Liver (tissue), 9 donors: Measurements from ENCODE around the gene ZNRF3. TPM values are rescaled to one million over a fixed set of nuclear protein-coding genes. Genes with fewer than 3 reads are reported as not detected.
"Not testable (repeated sequence)": the region's sequence is repeated elsewhere in the genome, so short reads cannot be mapped to it uniquely, and the experiment has no call there.

Source experiments
- DNase-seq: peaks from one replicate; pipeline ENCODE4 v3.0.0-alpha.2; 2017; ENCODE audit warnings: low spot score
- H3K27ac ChIP-seq, 2 donors: one replicate each; pipeline ENCODE4 v1.7.0; 2013; ENCODE audit warnings: inconsistent platforms in 2 of 2, low read length in 2 of 2, control low read depth in 1 of 2, low read depth in 1 of 2, mild to moderate bottlenecking in 1 of 2
- H3K27me3 ChIP-seq, 4 donors: one replicate each; pipeline versions ENCODE4 v1.6.1 to v1.7.0; 2013; ENCODE audit warnings: low read length in 3 of 4, inconsistent platforms in 1 of 4, mild to moderate bottlenecking in 1 of 4, moderate library complexity in 1 of 4; ENCODE audit not compliant: control insufficient read depth in 4 of 4, insufficient read depth in 4 of 4
- H3K36me3 ChIP-seq, 4 donors: one replicate each; pipeline versions ENCODE4 v1.6.1 to v1.7.0; 2013; ENCODE audit warnings: low read length in 3 of 4, mild to moderate bottlenecking in 3 of 4, low read depth in 1 of 4, moderate library complexity in 1 of 4; ENCODE audit not compliant: control insufficient read depth in 4 of 4, insufficient read depth in 3 of 4
- H3K4me1 ChIP-seq, 4 donors: one replicate each; pipeline versions ENCODE4 v1.6.1 to v1.7.0; 2013; ENCODE audit warnings: low read length in 3 of 4, mild to moderate bottlenecking in 3 of 4, moderate library complexity in 1 of 4; ENCODE audit not compliant: control insufficient read depth in 4 of 4, insufficient read depth in 4 of 4
- H3K4me3 ChIP-seq, 3 donors: one replicate each; pipeline versions ENCODE4 v1.6.1 to v1.7.0; 2013; ENCODE audit warnings: low read length in 3 of 3, control low read depth in 1 of 3, low read depth in 1 of 3, mild to moderate bottlenecking in 1 of 3
- H3K9ac ChIP-seq, 2 donors: one replicate each; pipeline ENCODE4 v1.7.0; 2013; ENCODE audit warnings: low read length in 2 of 2, mild to moderate bottlenecking in 2 of 2, moderate library complexity in 2 of 2, control low read depth in 1 of 2, low read depth in 1 of 2
- H3K9me3 ChIP-seq, 4 donors: one replicate each; pipeline versions ENCODE4 v1.6.1 to v1.7.0; 2013; ENCODE audit warnings: low read length in 3 of 4; ENCODE audit not compliant: control insufficient read depth in 4 of 4
- EGR1 ChIP-seq, 2 donors: IDR thresholded peaks; 2 replicates each; pipeline ENCODE4 v1.6.1; 2016 to 2018; ENCODE audit warnings: antibody characterized with exemption in 2 of 2, low read depth in 2 of 2
- FOXA1 ChIP-seq: IDR thresholded peaks from 2 replicates; pipeline ENCODE4 v1.6.1; 2016; ENCODE audit warnings: antibody characterized with exemption
- FOXA2 ChIP-seq: IDR thresholded peaks from 2 replicates; pipeline ENCODE4 v1.6.1; 2016; ENCODE audit warnings: antibody characterized with exemption
- GABPA ChIP-seq, 2 donors: IDR thresholded peaks in 1 of 2; conservative IDR thresholded peaks in 1 of 2; 2 replicates each; pipeline ENCODE4 v1.6.1; 2016; ENCODE audit warnings: antibody characterized with exemption in 2 of 2, mild to moderate bottlenecking in 1 of 2, moderate library complexity in 1 of 2
- HNF4A ChIP-seq, 2 donors: conservative IDR thresholded peaks; 2 replicates each; pipeline ENCODE4 v1.6.1; 2016; ENCODE audit warnings: antibody characterized with exemption in 2 of 2, mild to moderate bottlenecking in 2 of 2
- HNF4G ChIP-seq: IDR thresholded peaks from 2 replicates; pipeline ENCODE4 v1.6.1; 2016; ENCODE audit warnings: antibody characterized with exemption
- JUND ChIP-seq, 2 donors: IDR thresholded peaks; 2 replicates each; pipeline ENCODE4 v1.6.1; 2016; ENCODE audit warnings: antibody characterized with exemption in 2 of 2
- NR2F2 ChIP-seq: IDR thresholded peaks from 2 replicates; pipeline ENCODE4 v1.6.1; 2016; ENCODE audit warnings: antibody characterized with exemption
- RAD21 ChIP-seq, 2 donors: IDR thresholded peaks; 2 replicates each; pipeline ENCODE4 v1.6.1; 2016; ENCODE audit warnings: antibody characterized with exemption in 2 of 2, mild to moderate bottlenecking in 2 of 2
- SP1 ChIP-seq: IDR thresholded peaks from 2 replicates; pipeline ENCODE4 v1.6.1; 2018; ENCODE audit warnings: antibody characterized with exemption, mild to moderate bottlenecking
- TAF1 ChIP-seq: conservative IDR thresholded peaks from 2 replicates; pipeline ENCODE4 v1.6.1; 2016; ENCODE audit warnings: antibody characterized with exemption, mild to moderate bottlenecking
- YY1 ChIP-seq: IDR thresholded peaks from 2 replicates; pipeline ENCODE4 v1.6.1; 2016; ENCODE audit warnings: antibody characterized with exemption, mild to moderate bottlenecking
- WGBS: extraction: QIAGEN DNeasy Blood & Tissue Kit; methylation state at CpG from one replicate; pipeline ENCODE4 v1.1.7; 2013; 5-methylcytosine and 5-hydroxymethylcytosine counted together
- polyA plus RNA-seq, 2 donors: library from polyadenylated mRNA; stranded (reverse) in 1 of 2; unstranded in 1 of 2; fragments of 200-250 nt in 1 of 2; fragments of >200 nt in 1 of 2; fragmentation: Nextera tagmentation in 1 of 2; extraction: Ambion mirVana in 1 of 2; gene quantifications; one replicate each; pipeline versions ENCODE4 v1.2.1 to v1.2.3, GENCODE V29; 2013 to 2015
- total RNA-seq, 2 donors: library from RNA; depleted of rRNA; stranded (reverse); fragments of >200 nt; gene quantifications; one replicate each; pipeline ENCODE4 v1.2.3, GENCODE V29; 2014
- TF ChIP-seq, protein P1 (sequence below): IDR thresholded peaks from 2 replicates; pipeline ENCODE4 v1.6.1; 2016; ENCODE audit warnings: antibody characterized with exemption, mild to moderate bottlenecking
- TF ChIP-seq, protein P2 (sequence below): fragments of 150-350 bp; IDR thresholded peaks from 2 replicates; pipeline ENCODE4 v1.5.1; 2017; ENCODE audit warnings: improper control_type of control experiment, low read depth, low read length; ENCODE audit not compliant: missing input control
- TF ChIP-seq, protein P3 (sequence below): IDR thresholded peaks from 2 replicates; pipeline ENCODE4 v1.6.1; 2016; ENCODE audit warnings: antibody characterized with exemption
- TF ChIP-seq, protein P4 (sequence below): IDR thresholded peaks from 2 replicates; pipeline ENCODE4 v1.6.1; 2016; ENCODE audit warnings: antibody characterized with exemption
- TF ChIP-seq, protein P5 (sequence below): IDR thresholded peaks from 2 replicates; pipeline ENCODE4 v1.6.1; 2016; ENCODE audit warnings: antibody characterized with exemption
- donor health status: healthy.
- donor health status: healthy.
- donor health status: healthy.
- donor health status: healthy.
- donor health status: healthy.

Gene ZNRF3
- total and polyA plus RNA-seq, 4 donors = 2.2 to 5.9 (median 4.7) TPM

DNA sequence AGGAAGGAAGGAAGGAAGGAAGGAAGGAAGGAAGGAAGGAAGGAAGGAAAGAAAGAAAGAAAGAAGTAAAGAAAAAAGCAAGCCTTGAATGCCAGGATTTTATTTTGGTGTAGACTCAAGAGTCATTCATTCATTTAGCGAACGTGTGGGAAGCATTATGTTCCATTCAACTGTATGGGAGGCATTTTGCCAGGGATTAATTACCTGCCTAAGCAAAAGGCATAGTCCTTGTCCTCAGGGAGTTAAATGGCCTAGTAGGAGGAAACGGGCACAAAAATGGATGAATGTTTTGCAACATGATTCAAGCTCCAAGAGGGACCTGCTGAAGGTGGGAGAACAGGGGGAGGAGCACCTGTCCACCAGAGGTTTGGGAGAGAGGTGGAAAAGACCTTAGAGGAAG, 16.2 kb upstream of the ZNRF3 start (continued):
- TF ChIP-seq, protein P1, sequence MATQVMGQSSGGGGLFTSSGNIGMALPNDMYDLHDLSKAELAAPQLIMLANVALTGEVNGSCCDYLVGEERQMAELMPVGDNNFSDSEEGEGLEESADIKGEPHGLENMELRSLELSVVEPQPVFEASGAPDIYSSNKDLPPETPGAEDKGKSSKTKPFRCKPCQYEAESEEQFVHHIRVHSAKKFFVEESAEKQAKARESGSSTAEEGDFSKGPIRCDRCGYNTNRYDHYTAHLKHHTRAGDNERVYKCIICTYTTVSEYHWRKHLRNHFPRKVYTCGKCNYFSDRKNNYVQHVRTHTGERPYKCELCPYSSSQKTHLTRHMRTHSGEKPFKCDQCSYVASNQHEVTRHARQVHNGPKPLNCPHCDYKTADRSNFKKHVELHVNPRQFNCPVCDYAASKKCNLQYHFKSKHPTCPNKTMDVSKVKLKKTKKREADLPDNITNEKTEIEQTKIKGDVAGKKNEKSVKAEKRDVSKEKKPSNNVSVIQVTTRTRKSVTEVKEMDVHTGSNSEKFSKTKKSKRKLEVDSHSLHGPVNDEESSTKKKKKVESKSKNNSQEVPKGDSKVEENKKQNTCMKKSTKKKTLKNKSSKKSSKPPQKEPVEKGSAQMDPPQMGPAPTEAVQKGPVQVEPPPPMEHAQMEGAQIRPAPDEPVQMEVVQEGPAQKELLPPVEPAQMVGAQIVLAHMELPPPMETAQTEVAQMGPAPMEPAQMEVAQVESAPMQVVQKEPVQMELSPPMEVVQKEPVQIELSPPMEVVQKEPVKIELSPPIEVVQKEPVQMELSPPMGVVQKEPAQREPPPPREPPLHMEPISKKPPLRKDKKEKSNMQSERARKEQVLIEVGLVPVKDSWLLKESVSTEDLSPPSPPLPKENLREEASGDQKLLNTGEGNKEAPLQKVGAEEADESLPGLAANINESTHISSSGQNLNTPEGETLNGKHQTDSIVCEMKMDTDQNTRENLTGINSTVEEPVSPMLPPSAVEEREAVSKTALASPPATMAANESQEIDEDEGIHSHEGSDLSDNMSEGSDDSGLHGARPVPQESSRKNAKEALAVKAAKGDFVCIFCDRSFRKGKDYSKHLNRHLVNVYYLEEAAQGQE = no peak

DNA sequence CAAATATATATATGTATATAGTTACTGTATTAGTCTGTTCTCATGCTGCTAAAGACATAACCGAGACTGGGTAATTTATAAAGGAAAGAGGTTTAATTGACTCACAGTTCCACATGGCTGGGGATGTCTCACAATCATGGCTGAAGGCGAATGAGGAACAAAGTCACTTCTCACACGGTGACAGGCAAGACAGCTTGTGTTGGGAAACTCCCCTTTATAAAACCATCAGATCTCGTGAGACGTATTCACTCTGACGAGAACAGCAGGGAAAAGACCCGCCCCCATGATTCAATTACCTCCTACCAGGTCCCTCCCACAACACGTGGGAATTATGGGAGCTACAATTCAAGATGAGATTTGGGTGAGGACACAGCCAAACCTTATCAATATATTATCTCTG, 15.0 kb upstream of the ZNRF3 start:
- not testable (repeated sequence) for H3K27me3 ChIP-seq, H3K4me3 ChIP-seq, H3K9ac ChIP-seq, H3K9me3 ChIP-seq, DNase-seq, H3K36me3 ChIP-seq, H3K27ac ChIP-seq
- peaks cover 7 to 25% (median 17%) of the 10 kb centered on the region in 4 donors for H3K4me1 ChIP-seq
- WGBS = 80% methylated on average over 8 of the region's 8 CpGs

DNA sequence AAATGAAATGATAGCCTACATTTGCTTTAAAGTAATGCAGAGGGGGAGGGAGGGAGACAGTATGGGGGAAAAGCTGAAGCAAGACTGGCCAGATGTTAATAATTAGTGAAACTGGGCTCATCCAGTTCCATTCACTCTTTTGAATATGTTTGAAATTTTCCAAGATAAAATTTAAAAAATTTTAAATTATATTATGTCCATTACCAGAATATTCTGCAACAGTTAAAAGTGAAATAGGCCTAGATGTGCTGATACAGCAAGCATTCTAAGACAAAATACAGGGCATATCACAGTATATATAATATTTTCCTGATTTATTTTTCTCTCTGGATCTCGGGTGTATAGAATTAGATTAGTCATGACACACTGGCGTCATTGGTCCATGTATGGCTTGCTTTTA, 13.6 kb upstream of the ZNRF3 start:
- Histone ChIP-seq H3K36me3 (no peaks in the 10 kb centered on the region), H3K9ac (no peak overlapping the region), H3K27me3 (no peaks in the 10 kb centered on the region), H3K27ac (no peak overlapping the region), H3K4me3 (no peak overlapping the region), H3K4me1 (peaks cover 4 to 19% (median 12%) of the 10 kb centered on the region in 4 donors), H3K9me3 (no peaks in the 10 kb centered on the region)
- no peak for DNase-seq
- TF ChIP-seq YY1 (no peak), HNF4A (conservative IDR thresholded peaks at IDR 0.05) (no peak), JUND (IDR thresholded peaks at IDR 0.05) (no peak), EGR1 (IDR thresholded peaks at IDR 0.05; ENCODE audit: low read depth in 2 of 2) (no peak), SP1 (no peak), RAD21 (IDR thresholded peaks at IDR 0.05) (no peak), TAF1 (no peak), GABPA (IDR thresholded peaks at IDR 0.05 in 1 of 2, conservative IDR thresholded peaks at IDR 0.05 in 1 of 2) (no peak), FOXA1 (no peak), FOXA2 (no peak), HNF4G (no peak), NR2F2 (no peak)
- TF ChIP-seq, protein P2, sequence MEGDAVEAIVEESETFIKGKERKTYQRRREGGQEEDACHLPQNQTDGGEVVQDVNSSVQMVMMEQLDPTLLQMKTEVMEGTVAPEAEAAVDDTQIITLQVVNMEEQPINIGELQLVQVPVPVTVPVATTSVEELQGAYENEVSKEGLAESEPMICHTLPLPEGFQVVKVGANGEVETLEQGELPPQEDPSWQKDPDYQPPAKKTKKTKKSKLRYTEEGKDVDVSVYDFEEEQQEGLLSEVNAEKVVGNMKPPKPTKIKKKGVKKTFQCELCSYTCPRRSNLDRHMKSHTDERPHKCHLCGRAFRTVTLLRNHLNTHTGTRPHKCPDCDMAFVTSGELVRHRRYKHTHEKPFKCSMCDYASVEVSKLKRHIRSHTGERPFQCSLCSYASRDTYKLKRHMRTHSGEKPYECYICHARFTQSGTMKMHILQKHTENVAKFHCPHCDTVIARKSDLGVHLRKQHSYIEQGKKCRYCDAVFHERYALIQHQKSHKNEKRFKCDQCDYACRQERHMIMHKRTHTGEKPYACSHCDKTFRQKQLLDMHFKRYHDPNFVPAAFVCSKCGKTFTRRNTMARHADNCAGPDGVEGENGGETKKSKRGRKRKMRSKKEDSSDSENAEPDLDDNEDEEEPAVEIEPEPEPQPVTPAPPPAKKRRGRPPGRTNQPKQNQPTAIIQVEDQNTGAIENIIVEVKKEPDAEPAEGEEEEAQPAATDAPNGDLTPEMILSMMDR = no peak
- TF ChIP-seq, protein P3, sequence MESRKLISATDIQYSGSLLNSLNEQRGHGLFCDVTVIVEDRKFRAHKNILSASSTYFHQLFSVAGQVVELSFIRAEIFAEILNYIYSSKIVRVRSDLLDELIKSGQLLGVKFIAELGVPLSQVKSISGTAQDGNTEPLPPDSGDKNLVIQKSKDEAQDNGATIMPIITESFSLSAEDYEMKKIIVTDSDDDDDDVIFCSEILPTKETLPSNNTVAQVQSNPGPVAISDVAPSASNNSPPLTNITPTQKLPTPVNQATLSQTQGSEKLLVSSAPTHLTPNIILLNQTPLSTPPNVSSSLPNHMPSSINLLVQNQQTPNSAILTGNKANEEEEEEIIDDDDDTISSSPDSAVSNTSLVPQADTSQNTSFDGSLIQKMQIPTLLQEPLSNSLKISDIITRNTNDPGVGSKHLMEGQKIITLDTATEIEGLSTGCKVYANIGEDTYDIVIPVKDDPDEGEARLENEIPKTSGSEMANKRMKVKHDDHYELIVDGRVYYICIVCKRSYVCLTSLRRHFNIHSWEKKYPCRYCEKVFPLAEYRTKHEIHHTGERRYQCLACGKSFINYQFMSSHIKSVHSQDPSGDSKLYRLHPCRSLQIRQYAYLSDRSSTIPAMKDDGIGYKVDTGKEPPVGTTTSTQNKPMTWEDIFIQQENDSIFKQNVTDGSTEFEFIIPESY = no peak
- TF ChIP-seq, protein P4, sequence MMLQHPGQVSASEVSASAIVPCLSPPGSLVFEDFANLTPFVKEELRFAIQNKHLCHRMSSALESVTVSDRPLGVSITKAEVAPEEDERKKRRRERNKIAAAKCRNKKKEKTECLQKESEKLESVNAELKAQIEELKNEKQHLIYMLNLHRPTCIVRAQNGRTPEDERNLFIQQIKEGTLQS = no peak
- TF ChIP-seq, protein P1 = no peak
- TF ChIP-seq, protein P5, sequence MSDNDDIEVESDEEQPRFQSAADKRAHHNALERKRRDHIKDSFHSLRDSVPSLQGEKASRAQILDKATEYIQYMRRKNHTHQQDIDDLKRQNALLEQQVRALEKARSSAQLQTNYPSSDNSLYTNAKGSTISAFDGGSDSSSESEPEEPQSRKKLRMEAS = no peak
- 80% methylated on average over 2 of the region's 2 CpGs for WGBS
